Measurements from ENCODE around the gene AGK. TPM values are rescaled to one million over a fixed set of nuclear protein-coding genes. Genes with fewer than 3 reads are reported as not detected.

The AGK gene
- total RNA-seq, 1 donor from 2014 or later = 31.9 TPM

DNA sequence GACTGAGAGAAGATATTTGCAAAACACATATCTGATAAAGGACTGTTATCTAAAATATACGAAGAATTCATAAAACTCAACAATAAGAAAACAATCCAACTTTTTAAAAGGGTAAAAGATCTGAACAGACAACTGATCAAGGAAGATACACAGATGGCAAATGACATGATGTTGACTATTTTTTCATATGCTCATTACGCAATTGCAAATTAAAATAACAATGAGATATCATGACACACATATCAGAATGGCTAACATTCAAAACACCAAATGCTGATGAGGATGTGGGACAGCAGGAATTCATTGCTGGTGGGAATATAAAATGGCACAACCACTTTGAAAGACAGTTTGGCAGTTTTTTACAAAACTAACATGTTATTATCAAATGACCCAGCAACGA, 141.9 kb downstream of the AGK start:
- Mint-ChIP-seq H3K27ac (no peak overlapping the region), H3K4me3 (no peak overlapping the region), H3K36me3 (peaks cover 4% of the 10 kb centered on the region), H3K4me1 (ENCODE audit: unreplicated experiment) (peaks cover 9% of the 10 kb centered on the region), H3K9me3 (no peaks in the 10 kb centered on the region), H3K27me3 (no peaks in the 10 kb centered on the region)
- DNase-seq (ENCODE audit: extremely low spot score, unreplicated experiment) = no peak
- TF ChIP-seq, protein P1, sequence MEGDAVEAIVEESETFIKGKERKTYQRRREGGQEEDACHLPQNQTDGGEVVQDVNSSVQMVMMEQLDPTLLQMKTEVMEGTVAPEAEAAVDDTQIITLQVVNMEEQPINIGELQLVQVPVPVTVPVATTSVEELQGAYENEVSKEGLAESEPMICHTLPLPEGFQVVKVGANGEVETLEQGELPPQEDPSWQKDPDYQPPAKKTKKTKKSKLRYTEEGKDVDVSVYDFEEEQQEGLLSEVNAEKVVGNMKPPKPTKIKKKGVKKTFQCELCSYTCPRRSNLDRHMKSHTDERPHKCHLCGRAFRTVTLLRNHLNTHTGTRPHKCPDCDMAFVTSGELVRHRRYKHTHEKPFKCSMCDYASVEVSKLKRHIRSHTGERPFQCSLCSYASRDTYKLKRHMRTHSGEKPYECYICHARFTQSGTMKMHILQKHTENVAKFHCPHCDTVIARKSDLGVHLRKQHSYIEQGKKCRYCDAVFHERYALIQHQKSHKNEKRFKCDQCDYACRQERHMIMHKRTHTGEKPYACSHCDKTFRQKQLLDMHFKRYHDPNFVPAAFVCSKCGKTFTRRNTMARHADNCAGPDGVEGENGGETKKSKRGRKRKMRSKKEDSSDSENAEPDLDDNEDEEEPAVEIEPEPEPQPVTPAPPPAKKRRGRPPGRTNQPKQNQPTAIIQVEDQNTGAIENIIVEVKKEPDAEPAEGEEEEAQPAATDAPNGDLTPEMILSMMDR (conservative IDR thresholded peaks at IDR 0.05) = no peak

- Mint-ChIP-seq H3K4me3 (no peak overlapping the region), H3K9me3 (no peaks in the 10 kb centered on the region), H3K27ac (peak overlapping the region; percentile 69), H3K4me1 (ENCODE audit: unreplicated experiment) (peaks cover 28% of the 10 kb centered on the region), H3K27me3 (no peaks in the 10 kb centered on the region), H3K36me3 (no peaks in the 10 kb centered on the region)
- no peak for DNase-seq (ENCODE audit: extremely low spot score, unreplicated experiment)
- TF ChIP-seq, protein P1 (conservative IDR thresholded peaks at IDR 0.05) = no peak
These were observed 144.6 kb downstream of the AGK start for GRCh38 chr7:141695803-141696289.

DNA sequence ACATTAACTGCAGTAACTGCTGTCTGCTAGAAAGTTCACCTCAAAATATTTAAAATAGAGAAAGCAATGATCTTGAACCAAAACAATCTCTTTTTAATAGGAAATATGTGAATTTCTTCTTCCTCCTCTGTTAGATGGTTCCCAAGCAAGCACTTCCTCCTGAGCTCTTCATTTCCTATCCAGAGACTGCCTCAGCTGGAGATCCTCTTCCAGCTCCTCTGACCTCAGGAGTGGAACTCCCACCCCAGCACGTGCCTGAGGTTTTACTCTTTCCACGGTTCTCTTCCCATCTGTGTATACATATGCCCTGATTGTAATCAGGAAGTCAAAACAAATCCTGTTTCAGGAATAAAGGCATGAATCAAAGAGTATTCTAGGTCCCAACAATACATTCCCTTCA, 145.1 kb downstream of the AGK start:
- no peak for DNase-seq (ENCODE audit: extremely low spot score, unreplicated experiment)
- Mint-ChIP-seq H3K36me3 (no peaks in the 10 kb centered on the region), H3K4me1 (ENCODE audit: unreplicated experiment) (peaks cover 30% of the 10 kb centered on the region), H3K27me3 (no peaks in the 10 kb centered on the region), H3K27ac (no peak overlapping the region), H3K4me3 (no peak overlapping the region), H3K9me3 (no peaks in the 10 kb centered on the region)
- TF ChIP-seq, protein P1 (conservative IDR thresholded peaks at IDR 0.05) = no peak

GRCh38 chr7:141697211-141697871, 146.1 kb downstream of the AGK start:
- H3K4me1 Mint-ChIP-seq (ENCODE audit: unreplicated experiment) = peaks cover 31% of the 10 kb centered on the region
- H3K9me3 Mint-ChIP-seq = no peaks in the 10 kb centered on the region
- H3K27me3 Mint-ChIP-seq = peaks cover under 1% of the 10 kb centered on the region
- no peak overlapping the region for H3K27ac Mint-ChIP-seq
- TF ChIP-seq, protein P1 (conservative IDR thresholded peaks at IDR 0.05) = no peak
- H3K36me3 Mint-ChIP-seq = no peaks in the 10 kb centered on the region
- H3K4me3 Mint-ChIP-seq = no peak overlapping the region
- no peak for DNase-seq (ENCODE audit: extremely low spot score, unreplicated experiment)

- Mint-ChIP-seq H3K9me3 (no peaks in the 10 kb centered on the region), H3K4me3 (peak overlapping the region; percentile 15), H3K36me3 (no peaks in the 10 kb centered on the region), H3K27me3 (peaks cover 11% of the 10 kb centered on the region), H3K27ac (peak overlapping the region; percentile 17), H3K4me1 (ENCODE audit: unreplicated experiment) (peaks cover 34% of the 10 kb centered on the region)
- TF ChIP-seq, protein P1 (conservative IDR thresholded peaks at IDR 0.05) = no peak
- no peak for DNase-seq (ENCODE audit: extremely low spot score, unreplicated experiment)
These were observed 147.2 kb downstream of the AGK start for GRCh38 chr7:141698247-141699015.

All from type B pancreatic cell (in vitro differentiated cells).